ENCODE results near the gene EMC9. TPM values are rescaled to one million over a fixed set of nuclear protein-coding genes. Genes with fewer than 3 reads are reported as not detected.

EMC9 gene
- total and polyA plus RNA-seq, 12 donors: 21.6 to 149 (median 43.9) TPM

GRCh38 chr14:24157331-24157730 lies 15.9 kb upstream of the EMC9 start:
- Histone ChIP-seq H3K4me3 (no peak overlapping the region), H3K36me3 (replicated peaks in 1 of 2) (peaks cover 0 to 64% of the 10 kb centered on the region in 2 donors), H3K27me3 (no peaks in the 10 kb centered on the region), H3K9me3 (replicated peaks in 1 of 3) (no peaks in the 10 kb centered on the region), H3K27ac (peak overlapping the region in 3 of 5 donors; percentile 26 to 70 (median 64)), H3K4me1 (replicated peaks in 1 of 2) (peaks cover 7 to 22% of the 10 kb centered on the region in 2 donors)
- no peak for TF ChIP-seq CTCF (IDR thresholded peaks at IDR 0.05)
- no peak for TF ChIP-seq POLR2A (IDR thresholded peaks at IDR 0.05)
- intact Hi-C loops (cut with DNase I): loop anchor here in 1 of 2 donors (10.0 kb wide), 1 partner anchor 93 kb away; no protein-coding TSS in a partner anchor
- peak in 3 of 7 donors; percentile 67 to 72 (median 71) for DNase-seq
- WGBS, 4 donors: 50 to 71% (median 58%) methylated on average over 9 to 12 of the region's 12 CpGs

- TF ChIP-seq CTCF (IDR thresholded peaks at IDR 0.05): no peak
- TF ChIP-seq POLR2A (IDR thresholded peaks at IDR 0.05): no peak
- no peaks in the 10 kb centered on the region for H3K27me3 ChIP-seq
Measured at GRCh38 chr14:24156840-24157239, 15.4 kb upstream of the EMC9 start.

GRCh38 chr14:24155100-24155499 lies 13.7 kb upstream of the EMC9 start:
- Histone ChIP-seq H3K36me3 (replicated peaks in 1 of 2) (peaks cover 0 to 78% of the 10 kb centered on the region in 2 donors), H3K9me3 (replicated peaks in 1 of 3) (no peaks in the 10 kb centered on the region)
- intact Hi-C loops (cut with DNase I): loop anchor here in 1 of 2 donors (10.0 kb wide), 1 partner anchor 90 kb away; no protein-coding TSS in a partner anchor

More at GRCh38 chr14:24156840-24157239, 15.4 kb upstream of the EMC9 start:
- Histone ChIP-seq H3K36me3 (replicated peaks in 1 of 2) (peaks cover 0 to 69% of the 10 kb centered on the region in 2 donors), H3K4me1 (replicated peaks in 1 of 2) (peaks cover 4 to 17% of the 10 kb centered on the region in 2 donors), H3K27ac (peak overlapping the region in 4 of 5 donors; percentile 26 to 70 (median 52)), H3K4me3 (no peak overlapping the region), H3K9me3 (replicated peaks in 1 of 3) (no peaks in the 10 kb centered on the region)
- intact Hi-C loops (cut with DNase I): loop anchor here in 1 of 2 donors (10.0 kb wide), 1 partner anchor 92 kb away; no protein-coding TSS in a partner anchor
- WGBS, 4 donors: 87 to 94% (median 90%) methylated on average over 1 of the region's 1 CpG
- no peak for DNase-seq

More at GRCh38 chr14:24155100-24155499, 13.7 kb upstream of the EMC9 start:
- no peak for DNase-seq
- WGBS, 4 donors: 90 to 97% (median 94%) methylated on average over 8 to 10 of the region's 10 CpGs
- no peaks in the 10 kb centered on the region for H3K27me3 ChIP-seq
- TF ChIP-seq POLR2A (IDR thresholded peaks at IDR 0.05) (no peak), CTCF (IDR thresholded peaks at IDR 0.05) (no peak)
- peaks cover 0 to 10% of the 10 kb centered on the region in 2 donors for H3K4me1 ChIP-seq (replicated peaks in 1 of 2)
- no peak overlapping the region for H3K27ac ChIP-seq
- no peak overlapping the region for H3K4me3 ChIP-seq

Measured in adrenal gland (tissue), 12 donors.